ENCODE measurements around the gene RNF227.
"Not testable (repeated sequence)": the region's sequence is repeated elsewhere in the genome, so short reads cannot be mapped to it uniquely, and the experiment has no call there.

RNF227 gene

DNA sequence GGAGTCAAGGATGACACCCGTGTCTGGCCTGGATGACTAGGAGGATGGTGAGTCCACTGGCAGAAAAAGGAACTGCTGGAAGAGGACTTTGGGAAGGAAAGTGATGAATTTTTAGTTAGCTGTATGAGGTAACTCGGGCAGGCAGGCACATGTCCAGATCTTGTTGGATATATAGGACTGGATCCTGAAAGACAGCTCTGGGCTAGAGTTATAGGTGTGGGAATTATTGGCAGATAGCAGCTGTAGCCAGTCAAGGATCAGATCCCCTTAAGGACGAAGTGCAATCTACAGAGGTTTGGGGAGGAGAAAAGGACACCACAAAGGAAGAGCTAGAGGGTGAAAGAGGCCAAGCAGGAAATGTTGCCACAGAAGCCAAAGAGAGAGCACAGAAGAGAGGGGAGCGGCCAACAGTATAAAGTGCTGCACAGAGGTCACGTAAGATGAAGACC lies 48.2 kb downstream of the RNF227 start:
- in situ Hi-C loops (cut with MboI; ENCODE audit: low sequenced_read_pairs) = no loop called here

DNA sequence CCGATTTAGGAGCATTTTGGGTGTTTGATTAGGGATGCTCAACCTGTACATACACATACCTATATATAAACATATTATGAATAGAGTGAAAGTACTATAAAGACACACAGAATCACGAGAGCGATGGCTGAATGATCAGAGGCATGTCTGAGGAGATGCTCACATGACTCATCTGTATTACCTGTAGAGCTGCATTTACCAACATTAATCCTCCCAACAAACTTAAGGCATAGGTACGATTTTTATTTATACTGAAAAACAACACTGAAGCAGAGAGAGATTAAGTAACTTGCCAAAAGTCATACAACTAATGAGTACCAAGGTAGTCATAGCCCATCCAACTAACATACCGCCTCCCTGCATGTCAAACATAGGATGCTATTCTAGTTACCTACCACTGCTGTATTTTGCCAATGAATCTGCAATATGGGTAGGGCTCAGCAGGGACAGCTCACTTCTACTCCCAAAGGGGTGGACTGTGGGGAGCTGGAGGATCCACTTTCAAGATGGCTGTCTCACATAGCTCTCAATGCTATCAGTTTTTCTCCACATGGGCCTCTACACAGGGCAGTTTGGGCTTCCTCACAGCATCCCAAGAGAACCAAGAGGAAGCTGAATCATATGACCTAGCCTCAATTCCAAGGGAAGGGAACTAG lies 51.0 kb downstream of the RNF227 start:
- in situ Hi-C loops (cut with MboI; ENCODE audit: low sequenced_read_pairs) = no loop called here

DNA sequence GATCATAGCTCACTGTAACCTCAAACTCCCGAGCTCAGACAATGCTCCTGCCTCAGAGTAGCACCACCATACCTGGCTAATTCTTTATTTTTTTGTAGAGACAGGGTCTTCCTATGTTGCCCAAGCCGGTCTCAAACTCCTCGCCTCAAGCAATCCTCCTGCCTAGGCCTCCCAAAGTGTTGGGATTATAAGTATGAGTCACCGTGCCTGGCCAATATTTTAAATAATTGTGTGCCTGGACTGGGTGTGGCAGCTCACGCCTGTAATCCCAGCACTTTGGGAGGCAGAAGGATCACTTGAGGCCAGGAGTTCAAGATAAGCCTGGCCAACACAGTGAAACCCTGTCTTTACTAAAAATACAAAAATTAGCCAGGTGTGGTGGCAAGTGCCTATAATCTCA lies 51.7 kb downstream of the RNF227 start:
- in situ Hi-C loops (cut with MboI; ENCODE audit: low sequenced_read_pairs) = not testable (repeated sequence)
